ENCODE data around the gene SLC25A11.

DNA sequence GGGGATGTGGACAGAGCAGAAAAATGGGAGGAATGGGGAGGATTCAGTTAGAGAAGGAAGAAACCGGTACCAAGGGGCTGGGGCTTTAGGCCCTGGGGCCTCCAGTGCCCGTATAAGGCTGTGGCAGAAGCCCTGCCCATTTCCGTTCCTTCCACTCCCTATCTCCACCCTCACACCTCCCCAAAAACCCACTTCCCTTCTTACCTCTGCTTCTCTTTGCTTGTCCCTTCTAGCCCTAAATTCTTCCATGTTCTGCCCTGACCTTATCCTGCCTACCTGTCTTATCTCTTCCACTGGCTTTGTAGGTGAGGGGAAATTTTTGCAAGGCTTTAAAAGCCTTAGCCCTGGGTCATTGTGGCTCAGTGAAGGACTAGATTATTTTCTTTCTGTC is 4.3 kb upstream of the SLC25A11 start:
- TF ChIP-seq EZH2 (IDR thresholded peaks at IDR 0.05; ENCODE audit: low read length, missing control alignments), result no peak
- TF ChIP-seq, protein P1, sequence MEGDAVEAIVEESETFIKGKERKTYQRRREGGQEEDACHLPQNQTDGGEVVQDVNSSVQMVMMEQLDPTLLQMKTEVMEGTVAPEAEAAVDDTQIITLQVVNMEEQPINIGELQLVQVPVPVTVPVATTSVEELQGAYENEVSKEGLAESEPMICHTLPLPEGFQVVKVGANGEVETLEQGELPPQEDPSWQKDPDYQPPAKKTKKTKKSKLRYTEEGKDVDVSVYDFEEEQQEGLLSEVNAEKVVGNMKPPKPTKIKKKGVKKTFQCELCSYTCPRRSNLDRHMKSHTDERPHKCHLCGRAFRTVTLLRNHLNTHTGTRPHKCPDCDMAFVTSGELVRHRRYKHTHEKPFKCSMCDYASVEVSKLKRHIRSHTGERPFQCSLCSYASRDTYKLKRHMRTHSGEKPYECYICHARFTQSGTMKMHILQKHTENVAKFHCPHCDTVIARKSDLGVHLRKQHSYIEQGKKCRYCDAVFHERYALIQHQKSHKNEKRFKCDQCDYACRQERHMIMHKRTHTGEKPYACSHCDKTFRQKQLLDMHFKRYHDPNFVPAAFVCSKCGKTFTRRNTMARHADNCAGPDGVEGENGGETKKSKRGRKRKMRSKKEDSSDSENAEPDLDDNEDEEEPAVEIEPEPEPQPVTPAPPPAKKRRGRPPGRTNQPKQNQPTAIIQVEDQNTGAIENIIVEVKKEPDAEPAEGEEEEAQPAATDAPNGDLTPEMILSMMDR (conservative IDR thresholded peaks at IDR 0.05 in 1 of 2, IDR thresholded peaks at IDR 0.05 in 1 of 2; ENCODE audit: low read depth in 1 of 2, low read length in 2 of 2), result no peak

Measured in fibroblast of lung (primary cell).